ENCODE results near the gene MED15.

MED15 gene

DNA sequence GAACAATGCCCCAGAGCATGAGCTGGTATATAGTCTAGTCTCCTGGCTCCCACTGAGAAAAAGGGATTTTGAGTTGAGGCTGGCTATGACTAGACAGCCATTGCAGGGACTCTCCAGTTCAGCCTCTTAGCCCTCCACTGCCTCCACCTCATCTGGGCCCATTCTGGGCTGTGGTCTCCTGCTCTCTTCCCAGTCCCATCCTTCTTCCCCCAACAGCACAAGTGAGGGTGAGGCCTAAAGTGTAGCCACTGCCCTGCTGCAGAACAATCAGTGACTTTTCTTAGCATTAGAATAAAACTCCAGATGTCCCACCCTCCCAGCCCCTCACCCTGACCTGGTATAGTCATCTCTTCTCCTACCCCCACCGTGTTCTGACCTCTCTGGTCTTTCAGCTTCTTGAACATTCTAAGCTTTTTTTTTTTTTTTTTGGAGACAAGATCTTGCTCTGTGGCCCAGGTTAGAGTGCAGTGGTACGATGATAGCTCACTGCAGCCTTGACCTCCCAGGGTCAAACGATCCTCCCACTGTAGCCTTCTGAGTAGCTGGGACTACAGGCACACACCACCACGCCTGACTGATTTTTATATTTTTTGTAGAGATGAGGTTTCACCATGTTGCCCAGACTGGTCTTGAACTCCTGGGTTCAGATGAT is 4.3 kb downstream of the MED15 start:
- TF ChIP-seq, protein P1, sequence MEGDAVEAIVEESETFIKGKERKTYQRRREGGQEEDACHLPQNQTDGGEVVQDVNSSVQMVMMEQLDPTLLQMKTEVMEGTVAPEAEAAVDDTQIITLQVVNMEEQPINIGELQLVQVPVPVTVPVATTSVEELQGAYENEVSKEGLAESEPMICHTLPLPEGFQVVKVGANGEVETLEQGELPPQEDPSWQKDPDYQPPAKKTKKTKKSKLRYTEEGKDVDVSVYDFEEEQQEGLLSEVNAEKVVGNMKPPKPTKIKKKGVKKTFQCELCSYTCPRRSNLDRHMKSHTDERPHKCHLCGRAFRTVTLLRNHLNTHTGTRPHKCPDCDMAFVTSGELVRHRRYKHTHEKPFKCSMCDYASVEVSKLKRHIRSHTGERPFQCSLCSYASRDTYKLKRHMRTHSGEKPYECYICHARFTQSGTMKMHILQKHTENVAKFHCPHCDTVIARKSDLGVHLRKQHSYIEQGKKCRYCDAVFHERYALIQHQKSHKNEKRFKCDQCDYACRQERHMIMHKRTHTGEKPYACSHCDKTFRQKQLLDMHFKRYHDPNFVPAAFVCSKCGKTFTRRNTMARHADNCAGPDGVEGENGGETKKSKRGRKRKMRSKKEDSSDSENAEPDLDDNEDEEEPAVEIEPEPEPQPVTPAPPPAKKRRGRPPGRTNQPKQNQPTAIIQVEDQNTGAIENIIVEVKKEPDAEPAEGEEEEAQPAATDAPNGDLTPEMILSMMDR (IDR thresholded peaks at IDR 0.05; ENCODE audit: insufficient read depth, low read length, poor library complexity, severe bottlenecking) = no peak
- Histone ChIP-seq H3K4me3 (replicated peaks; ENCODE audit: low read depth, low read length) (no peak overlapping the region), H3K36me3 (ENCODE audit: control insufficient read depth, insufficient read depth, low read length) (peaks cover 6% of the 10 kb centered on the region), H3K27me3 (replicated peaks; ENCODE audit: control insufficient read depth, insufficient read depth, low read length) (no peaks in the 10 kb centered on the region)
- DNase-seq (ENCODE audit: extremely low read depth, insufficient read length) = no peak

DNA sequence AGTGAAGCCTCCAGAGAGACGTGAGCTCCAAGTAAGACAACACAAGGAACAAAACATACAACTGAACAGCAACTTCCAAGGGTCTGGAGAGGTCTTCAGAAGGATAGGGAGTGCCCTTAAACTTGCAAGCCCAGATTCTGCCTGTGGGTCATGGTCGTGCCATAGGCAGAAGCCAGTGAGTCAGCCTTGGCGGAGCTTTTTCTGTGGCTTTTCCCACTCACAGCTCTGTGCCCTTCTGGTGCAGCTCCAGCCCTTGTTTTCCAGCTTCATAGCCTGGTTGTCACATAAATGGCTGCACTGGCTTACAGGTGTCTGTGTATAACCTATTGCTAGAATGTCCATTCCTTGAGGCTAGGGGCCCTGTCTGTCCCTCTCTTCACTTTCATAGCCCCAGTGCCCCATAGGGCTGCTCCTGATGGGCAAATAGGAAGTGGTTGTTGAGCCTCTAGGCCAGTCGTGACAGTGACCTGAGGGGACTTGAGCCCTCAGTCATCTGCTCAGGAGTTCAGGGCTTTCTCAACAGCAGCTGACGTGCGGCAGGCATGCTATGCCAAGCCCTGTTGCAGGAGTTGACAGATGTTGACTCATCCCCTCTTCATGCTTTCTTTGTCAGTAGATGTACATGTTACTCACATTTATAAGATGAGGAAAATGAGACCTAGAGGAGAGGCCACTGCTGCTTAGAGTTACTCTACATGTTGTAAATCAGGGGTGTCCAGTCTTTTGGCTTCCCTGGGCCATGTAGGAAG is 7.4 kb downstream of the MED15 start:
- TF ChIP-seq, protein P1 (IDR thresholded peaks at IDR 0.05; ENCODE audit: insufficient read depth, low read length, poor library complexity, severe bottlenecking) = no peak
- DNase-seq (ENCODE audit: extremely low read depth, insufficient read length) = no peak
- Histone ChIP-seq H3K36me3 (ENCODE audit: control insufficient read depth, insufficient read depth, low read length) (peaks cover 16% of the 10 kb centered on the region), H3K4me3 (replicated peaks; ENCODE audit: low read depth, low read length) (no peak overlapping the region), H3K27me3 (replicated peaks; ENCODE audit: control insufficient read depth, insufficient read depth, low read length) (no peaks in the 10 kb centered on the region)

DNA sequence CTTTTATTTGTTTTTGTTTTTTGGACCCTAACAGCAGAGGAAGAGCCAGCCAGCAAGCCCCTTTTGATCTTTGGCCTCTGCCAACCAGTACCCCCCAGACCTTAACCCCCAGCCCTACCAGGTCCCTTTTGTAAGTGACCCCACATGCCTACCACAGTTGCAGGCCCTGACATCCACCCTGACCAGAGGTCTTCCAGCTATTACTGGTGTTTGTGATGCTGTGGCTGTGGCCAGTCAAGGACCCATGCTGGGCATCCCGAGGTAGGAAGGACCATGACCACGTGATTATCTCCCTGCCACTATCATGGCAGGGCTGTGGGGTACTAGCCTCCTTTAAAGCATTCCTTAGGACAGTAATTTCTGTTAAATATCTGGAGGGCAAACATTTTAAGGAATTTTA is 9.0 kb downstream of the MED15 start:
- Histone ChIP-seq H3K27me3 (replicated peaks; ENCODE audit: control insufficient read depth, insufficient read depth, low read length) (no peaks in the 10 kb centered on the region), H3K4me3 (replicated peaks; ENCODE audit: low read depth, low read length) (no peak overlapping the region), H3K36me3 (ENCODE audit: control insufficient read depth, insufficient read depth, low read length) (peaks cover 18% of the 10 kb centered on the region)
- TF ChIP-seq, protein P1 (IDR thresholded peaks at IDR 0.05; ENCODE audit: insufficient read depth, low read length, poor library complexity, severe bottlenecking) = no peak
- DNase-seq (ENCODE audit: extremely low read depth, insufficient read length) = no peak

DNA sequence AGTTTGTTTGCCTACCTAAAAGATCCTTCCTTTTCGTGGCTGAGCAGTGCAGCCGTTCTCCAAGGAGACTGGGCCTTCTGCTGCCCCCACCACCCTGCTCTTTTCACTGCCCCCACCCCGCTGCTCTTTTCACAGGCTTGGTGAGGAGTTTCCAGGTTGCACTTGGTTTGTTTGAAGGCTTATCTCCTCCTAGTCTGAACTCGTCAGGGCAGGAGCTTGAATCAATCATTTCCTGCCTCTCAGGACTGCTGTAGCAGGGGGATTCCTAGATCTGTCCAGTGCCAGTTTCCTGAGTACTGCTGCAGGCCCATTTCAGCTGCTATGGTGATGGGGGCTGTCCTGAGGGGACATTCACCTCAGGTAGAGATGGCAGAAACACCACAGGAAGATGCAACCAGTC is 10.0 kb downstream of the MED15 start:
- Histone ChIP-seq H3K4me3 (replicated peaks; ENCODE audit: low read depth, low read length) (no peak overlapping the region), H3K36me3 (ENCODE audit: control insufficient read depth, insufficient read depth, low read length) (peaks cover 18% of the 10 kb centered on the region), H3K27me3 (replicated peaks; ENCODE audit: control insufficient read depth, insufficient read depth, low read length) (no peaks in the 10 kb centered on the region)
- TF ChIP-seq, protein P1 (IDR thresholded peaks at IDR 0.05; ENCODE audit: insufficient read depth, low read length, poor library complexity, severe bottlenecking) = no peak
- DNase-seq (ENCODE audit: extremely low read depth, insufficient read length) = no peak

DNA sequence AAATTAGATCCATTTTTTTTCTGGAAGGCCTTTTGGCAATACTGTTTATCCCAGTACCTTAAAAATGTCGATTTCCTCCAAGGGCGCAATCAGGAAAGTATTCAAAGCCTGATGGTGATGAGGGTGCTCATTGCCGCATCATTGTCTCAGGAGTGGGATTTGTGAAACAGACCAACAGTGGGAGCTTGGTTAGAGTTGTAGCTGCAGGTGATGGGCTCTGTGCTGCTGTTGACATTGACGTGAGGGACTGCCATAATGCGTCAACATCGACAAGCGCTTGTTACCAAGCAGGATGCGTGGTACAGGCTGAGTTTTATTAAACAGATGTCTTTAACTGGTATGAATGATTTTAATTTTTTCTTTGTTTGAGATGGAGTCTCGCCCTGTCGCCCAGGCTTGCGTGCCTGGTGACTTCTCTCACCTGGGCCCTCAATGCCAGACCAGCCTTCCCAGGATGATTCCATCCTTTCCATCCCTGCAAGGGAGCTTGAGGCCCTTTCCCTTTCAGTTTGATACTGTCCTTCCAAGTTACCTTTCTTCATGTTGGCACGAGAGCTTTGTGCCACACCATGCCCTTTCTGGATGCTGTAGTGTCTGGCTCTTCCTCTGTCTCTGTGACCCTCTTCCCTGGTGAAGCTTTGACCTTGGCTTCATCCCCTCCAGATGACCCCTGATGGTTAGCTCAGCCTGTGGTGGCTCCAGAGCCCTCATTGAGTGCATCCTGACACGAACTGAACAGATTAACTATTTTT is 10.6 kb downstream of the MED15 start:
- no peak overlapping the region for H3K4me3 ChIP-seq (replicated peaks; ENCODE audit: low read depth, low read length)
- no peaks in the 10 kb centered on the region for H3K27me3 ChIP-seq (replicated peaks; ENCODE audit: control insufficient read depth, insufficient read depth, low read length)
- peaks cover 18% of the 10 kb centered on the region for H3K36me3 ChIP-seq (ENCODE audit: control insufficient read depth, insufficient read depth, low read length)
- TF ChIP-seq, protein P1 (IDR thresholded peaks at IDR 0.05; ENCODE audit: insufficient read depth, low read length, poor library complexity, severe bottlenecking) = no peak
- DNase-seq (ENCODE audit: extremely low read depth, insufficient read length) = no peak
